NT2/D1 (cell line): ENCODE data around the gene ARL15.

ENCODE experiments used
- DNase-seq: peaks from one replicate; pipeline ENCODE4 v3.0.0-alpha.2; 2011; ENCODE audit warnings: low read depth, low spot score
- H3K27me3 ChIP-seq: 2 replicates; pipeline ENCODE4 v1.6.0; 2011; ENCODE audit warnings: mild to moderate bottlenecking; ENCODE audit not compliant: insufficient read length, insufficient read depth
- H3K36me3 ChIP-seq: 2 replicates; pipeline ENCODE4 v1.6.1; 2011; ENCODE audit warnings: mild to moderate bottlenecking, low read length, mixed read lengths; ENCODE audit not compliant: insufficient read depth, insufficient read length
- H3K4me1 ChIP-seq: 2 replicates; pipeline ENCODE4 v1.5.1; 2011; ENCODE audit not compliant: insufficient read depth, insufficient read length
- H3K4me3 ChIP-seq: 2 replicates; pipeline ENCODE4 v1.5.1; 2011; ENCODE audit warnings: low read depth; ENCODE audit not compliant: insufficient read length
- H3K9ac ChIP-seq: 2 replicates; pipeline ENCODE4 v1.6.0; 2011; ENCODE audit warnings: low read depth; ENCODE audit not compliant: insufficient read length
- H3K9me3 ChIP-seq: 2 replicates; pipeline ENCODE4 v1.5.1; 2011; ENCODE audit warnings: mild to moderate bottlenecking, low read length; ENCODE audit not compliant: insufficient read depth
- SUZ12 ChIP-seq: IDR thresholded peaks from 2 replicates; pipeline ENCODE4 v1.6.1; 2011; ENCODE audit not compliant: insufficient read length, insufficient read depth; ENCODE audit errors: extremely low read depth
- YY1 ChIP-seq: IDR thresholded peaks from 2 replicates; pipeline ENCODE4 v1.6.1; 2011; ENCODE audit not compliant: insufficient read length, insufficient read depth
- ZNF274 ChIP-seq: IDR thresholded peaks from 2 replicates; pipeline ENCODE4 v1.6.1; 2011; ENCODE audit warnings: mild to moderate bottlenecking, low read depth, low read length

The ARL15 gene

DNA sequence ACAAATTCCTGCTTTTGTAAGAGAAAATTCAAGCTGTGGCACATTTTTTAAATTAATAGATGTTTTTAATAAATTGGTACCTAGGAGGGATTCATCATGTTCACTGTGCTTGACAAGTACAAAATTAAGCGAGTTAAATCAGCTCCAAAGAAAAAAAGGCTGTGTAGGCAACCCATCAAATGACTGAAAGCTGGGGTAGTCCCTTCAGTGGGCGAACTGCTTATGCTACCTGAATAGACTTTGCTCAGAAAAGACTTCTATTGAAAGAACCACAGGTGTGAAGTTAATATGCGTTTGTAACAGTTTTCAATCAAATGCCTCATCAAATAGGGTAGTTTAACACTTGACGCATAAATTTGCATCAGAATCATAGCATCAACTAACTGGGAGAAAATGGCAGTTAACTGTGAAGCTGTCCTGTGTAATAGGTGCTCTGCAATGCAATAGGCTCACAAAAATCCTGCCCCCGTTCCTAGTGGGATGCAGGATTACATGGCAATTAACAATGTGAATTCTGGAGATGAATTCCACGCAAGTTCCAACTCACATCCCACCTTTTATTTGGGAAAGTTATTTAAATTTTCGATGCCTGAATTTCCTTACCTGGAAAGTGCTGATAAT is 14.4 kb upstream of the ARL15 start:
- H3K4me1 ChIP-seq = no peaks in the 10 kb centered on the region
- H3K4me3 ChIP-seq = no peak overlapping the region

DNA sequence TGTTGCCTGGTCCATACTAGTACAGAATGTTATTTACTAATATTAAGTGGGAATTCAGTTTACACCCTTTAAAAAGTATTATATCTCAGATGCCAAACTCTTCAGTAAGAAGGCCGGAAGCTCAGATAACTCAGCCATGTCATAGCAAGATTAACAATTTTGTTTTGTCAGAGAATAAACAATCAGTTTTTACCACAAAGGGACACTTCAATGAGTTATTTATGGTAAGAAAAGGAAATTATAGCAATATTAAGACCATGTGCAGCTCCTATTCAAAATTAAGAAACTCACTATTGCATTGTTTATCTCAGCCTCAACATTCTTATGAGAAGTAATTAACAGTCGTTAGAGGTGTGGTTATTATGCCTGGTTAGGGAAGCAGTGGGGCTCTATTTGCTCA is 13.1 kb upstream of the ARL15 start:
- Histone ChIP-seq H3K36me3 (no peaks in the 10 kb centered on the region), H3K4me3 (no peak overlapping the region), H3K9me3 (no peaks in the 10 kb centered on the region), H3K9ac (no peak overlapping the region), H3K27me3 (no peaks in the 10 kb centered on the region), H3K4me1 (no peaks in the 10 kb centered on the region)
- DNase-seq = no peak
- TF ChIP-seq YY1 (no peak), ZNF274 (no peak), SUZ12 (no peak)

More for the DNA sequence above, 14.4 kb upstream of the ARL15 start:
- no peaks in the 10 kb centered on the region for H3K27me3 ChIP-seq
- no peaks in the 10 kb centered on the region for H3K9me3 ChIP-seq
- H3K9ac ChIP-seq = no peak overlapping the region
- H3K36me3 ChIP-seq = no peaks in the 10 kb centered on the region
- TF ChIP-seq YY1 (no peak), ZNF274 (no peak), SUZ12 (no peak)
- DNase-seq = no peak

DNA sequence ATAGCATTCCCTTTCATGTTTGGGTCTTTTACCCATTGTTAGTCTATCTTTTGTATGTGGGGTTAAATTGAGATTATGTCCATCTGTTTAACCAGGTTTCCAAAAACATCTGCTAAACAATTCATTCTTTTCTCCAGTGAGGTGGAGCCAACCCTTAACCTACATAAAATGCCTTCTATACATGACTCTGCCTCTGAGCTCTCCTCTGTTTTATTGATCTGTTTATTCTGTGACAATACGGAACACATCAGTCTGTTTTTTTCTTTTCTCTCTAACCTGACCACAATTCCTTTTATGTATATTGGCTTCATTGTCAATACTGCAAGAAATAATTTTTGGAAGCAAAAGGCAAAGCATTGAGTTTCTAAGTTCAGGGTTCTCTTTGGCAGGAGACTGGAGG is 9.9 kb upstream of the ARL15 start:
- Histone ChIP-seq H3K9me3 (no peaks in the 10 kb centered on the region), H3K9ac (no peak overlapping the region), H3K4me3 (no peak overlapping the region), H3K27me3 (no peaks in the 10 kb centered on the region), H3K4me1 (no peaks in the 10 kb centered on the region), H3K36me3 (no peaks in the 10 kb centered on the region)
- TF ChIP-seq YY1 = no peak
- no peak for TF ChIP-seq ZNF274
- no peak for TF ChIP-seq SUZ12
- no peak for DNase-seq

DNA sequence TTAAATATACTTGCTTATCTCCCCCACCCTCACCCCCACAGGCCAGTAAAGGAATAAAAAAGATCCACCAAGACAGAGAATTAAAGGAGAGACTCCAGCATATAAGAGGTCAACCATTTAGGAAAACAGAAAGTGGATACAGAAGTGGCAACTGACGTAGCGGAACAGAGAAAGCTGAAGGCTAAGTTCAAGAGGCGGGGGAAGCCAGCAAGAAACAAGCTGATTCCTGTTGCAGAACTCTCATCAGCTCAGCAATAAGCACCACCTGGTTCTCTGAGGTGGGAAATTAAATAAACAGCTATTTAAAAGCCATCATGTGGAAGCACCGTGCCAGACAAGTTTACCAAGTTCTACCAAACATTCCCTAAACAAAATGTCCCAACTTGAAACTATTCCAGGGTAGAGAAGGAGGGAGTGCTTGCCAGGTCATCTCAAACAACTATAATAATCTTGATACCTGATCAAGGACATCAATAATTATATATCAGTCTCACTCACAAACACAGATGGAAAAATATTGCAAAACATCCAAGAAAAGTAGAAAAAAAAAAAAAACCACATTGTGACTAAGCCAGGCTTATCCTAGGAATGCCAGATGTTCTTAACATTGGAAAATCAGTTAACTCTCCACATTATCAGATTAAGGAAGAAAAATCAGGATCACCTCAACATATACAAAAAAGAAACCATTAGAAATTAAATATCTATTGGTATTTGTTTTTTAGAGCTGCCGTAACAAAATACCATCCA is 7.3 kb upstream of the ARL15 start:
- DNase-seq = no peak
- Histone ChIP-seq H3K4me1 (no peaks in the 10 kb centered on the region), H3K9ac (no peak overlapping the region), H3K9me3 (no peaks in the 10 kb centered on the region), H3K27me3 (peaks cover 6% of the 10 kb centered on the region), H3K36me3 (no peaks in the 10 kb centered on the region), H3K4me3 (no peak overlapping the region)
- TF ChIP-seq ZNF274 = no peak
- TF ChIP-seq YY1 = no peak
- no peak for TF ChIP-seq SUZ12

DNA sequence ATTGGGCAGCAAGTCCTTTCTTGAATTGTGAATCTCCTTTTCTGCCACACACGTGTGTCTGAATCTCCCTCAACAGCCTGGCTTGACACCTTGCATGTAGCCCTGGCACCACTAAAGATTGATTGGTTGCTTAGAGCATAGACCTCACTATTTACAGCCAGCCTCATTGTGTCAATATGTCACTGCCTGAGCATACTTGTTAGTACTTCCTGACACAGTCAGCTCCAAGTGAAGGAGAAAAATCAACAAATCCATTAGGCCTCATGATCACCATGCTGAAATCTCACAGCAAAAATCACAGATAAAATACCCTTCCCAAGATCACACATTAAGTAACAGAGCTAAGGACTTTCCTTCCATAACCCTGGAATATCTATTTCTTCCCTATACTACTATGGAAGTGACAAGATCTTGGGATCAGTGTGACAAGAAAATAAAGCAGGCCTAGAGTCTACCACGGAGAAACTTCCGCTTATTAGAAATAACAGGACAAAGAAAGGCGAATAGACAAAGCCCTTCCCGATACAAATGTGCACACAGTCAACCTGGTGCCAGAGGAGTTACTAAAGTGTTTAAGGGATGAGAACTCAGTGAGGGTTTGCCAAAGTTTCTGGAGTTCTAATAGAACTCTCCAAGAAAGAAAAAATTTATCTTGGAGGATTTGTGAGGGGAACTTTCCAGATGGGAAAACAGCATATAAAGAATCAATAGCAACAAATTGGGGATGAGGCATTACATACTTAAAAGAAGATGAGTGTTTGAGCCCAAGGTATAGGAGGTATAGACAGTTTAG is 5.6 kb upstream of the ARL15 start:
- no peaks in the 10 kb centered on the region for H3K9me3 ChIP-seq
- H3K4me3 ChIP-seq = no peak overlapping the region
- no peak for DNase-seq
- peaks cover 11% of the 10 kb centered on the region for H3K27me3 ChIP-seq
- H3K9ac ChIP-seq = no peak overlapping the region
- TF ChIP-seq YY1 = no peak
- TF ChIP-seq ZNF274 = no peak
- TF ChIP-seq SUZ12 = no peak
- H3K36me3 ChIP-seq = no peaks in the 10 kb centered on the region
- no peaks in the 10 kb centered on the region for H3K4me1 ChIP-seq

DNA sequence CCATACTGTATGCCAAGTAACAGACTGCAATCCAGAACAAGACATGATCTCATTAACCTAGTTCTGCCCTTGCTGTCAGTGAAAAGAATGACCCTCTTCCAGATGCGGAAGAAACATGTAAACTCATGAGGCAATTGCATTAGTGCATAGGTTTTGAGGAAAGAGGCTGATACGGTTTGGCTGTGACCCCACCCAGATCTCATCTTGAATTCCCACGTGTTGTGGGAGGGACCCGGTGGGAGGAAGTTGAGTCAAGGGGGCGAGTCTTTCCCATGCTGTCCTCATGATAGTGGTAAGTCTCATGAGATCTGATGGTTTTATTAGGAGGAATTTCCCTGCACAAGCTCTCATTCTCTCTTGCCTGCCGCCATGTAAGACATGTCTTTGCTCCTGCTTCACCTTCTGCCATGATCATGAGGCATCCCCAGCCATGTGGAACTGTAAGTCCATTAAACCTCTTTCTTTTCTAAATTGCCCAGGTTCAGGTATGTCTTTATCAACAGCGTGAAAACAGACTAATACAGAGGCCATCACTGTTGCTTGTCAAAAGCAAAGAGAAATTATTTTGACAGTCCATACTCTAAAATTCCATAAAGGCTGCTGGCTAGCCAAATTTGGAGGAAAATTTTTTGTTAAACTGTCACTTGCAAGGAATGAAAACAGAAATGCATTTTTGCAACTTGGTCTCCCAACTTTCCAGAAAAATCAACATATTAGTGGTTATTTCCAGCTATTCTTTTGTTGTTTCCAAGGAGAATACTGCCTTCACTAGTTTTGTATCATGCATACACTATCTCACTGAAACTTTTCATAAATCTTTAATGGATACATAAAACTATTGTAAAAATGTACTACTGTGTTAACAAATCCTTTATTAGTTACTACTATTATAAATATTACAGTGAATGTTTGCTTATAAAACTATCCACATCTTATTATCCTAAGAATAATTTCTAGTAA is 3.2 kb upstream of the ARL15 start:
- no peaks in the 10 kb centered on the region for H3K4me1 ChIP-seq
- H3K9ac ChIP-seq = no peak overlapping the region
- H3K36me3 ChIP-seq = no peaks in the 10 kb centered on the region
- H3K9me3 ChIP-seq = no peaks in the 10 kb centered on the region
- H3K4me3 ChIP-seq = no peak overlapping the region
- no peak for DNase-seq
- peaks cover 11% of the 10 kb centered on the region for H3K27me3 ChIP-seq
- TF ChIP-seq YY1 (no peak), ZNF274 (no peak), SUZ12 (no peak)
